ENCODE data around the gene SUSD4.

- no peak for TF ChIP-seq CTCF (conservative IDR thresholded peaks at IDR 0.05; ENCODE audit: low read length)
- TF ChIP-seq EZH2phosphoT487 (IDR thresholded peaks at IDR 0.05; ENCODE audit: borderline replicate concordance): no peak
These were observed 34.1 kb downstream of the SUSD4 start for GRCh38 chr1:223329664-223330415.
